Measurements from ENCODE around the gene TCF15. TPM values are rescaled to one million over a fixed set of nuclear protein-coding genes. Genes with fewer than 3 reads are reported as not detected.

The TCF15 gene
- total and polyA plus RNA-seq, 2 of the 13 experiments (the other 11 are each of a cell fraction or from before 2014, with no cell fraction given) = not detected

DNA sequence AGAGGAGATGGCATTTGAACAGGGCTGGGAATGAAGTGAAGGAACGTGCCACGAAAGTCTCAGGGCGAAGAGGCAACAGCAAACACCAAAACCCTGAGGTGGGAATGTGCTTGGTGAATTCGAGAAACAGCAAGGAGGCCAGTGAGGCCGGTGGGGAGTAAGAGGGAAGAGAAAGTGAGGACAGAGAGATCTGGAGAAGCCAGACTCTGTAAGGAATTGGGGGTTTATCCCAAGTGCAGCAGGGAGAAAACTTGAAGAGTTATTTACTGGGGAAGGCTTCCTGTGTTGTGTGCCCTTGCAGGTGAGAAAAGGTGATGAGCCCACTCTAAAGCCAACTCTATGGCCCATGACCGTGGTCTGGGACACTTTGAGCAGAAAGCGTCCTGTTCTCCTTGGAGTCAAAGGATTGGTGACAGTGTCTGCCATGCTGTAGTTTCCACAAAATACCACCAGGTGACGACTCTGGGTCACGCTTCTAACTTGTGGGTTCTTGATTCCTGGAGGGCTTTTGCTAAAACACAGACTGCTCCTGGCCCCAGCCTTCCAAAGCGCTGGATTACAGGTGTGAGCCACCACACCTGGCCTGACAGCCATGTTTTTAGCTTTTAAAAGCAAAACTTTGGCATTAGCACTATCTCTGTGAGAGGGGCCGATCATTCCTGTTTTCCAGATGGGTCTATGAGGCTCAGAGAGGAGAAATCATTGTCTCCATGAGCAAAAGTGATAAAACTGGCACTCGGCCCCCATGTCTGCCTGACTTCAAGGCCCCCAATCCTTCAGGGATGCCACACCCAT, 48.5 kb downstream of the TCF15 start (continued):
- TF ChIP-seq, protein P1, sequence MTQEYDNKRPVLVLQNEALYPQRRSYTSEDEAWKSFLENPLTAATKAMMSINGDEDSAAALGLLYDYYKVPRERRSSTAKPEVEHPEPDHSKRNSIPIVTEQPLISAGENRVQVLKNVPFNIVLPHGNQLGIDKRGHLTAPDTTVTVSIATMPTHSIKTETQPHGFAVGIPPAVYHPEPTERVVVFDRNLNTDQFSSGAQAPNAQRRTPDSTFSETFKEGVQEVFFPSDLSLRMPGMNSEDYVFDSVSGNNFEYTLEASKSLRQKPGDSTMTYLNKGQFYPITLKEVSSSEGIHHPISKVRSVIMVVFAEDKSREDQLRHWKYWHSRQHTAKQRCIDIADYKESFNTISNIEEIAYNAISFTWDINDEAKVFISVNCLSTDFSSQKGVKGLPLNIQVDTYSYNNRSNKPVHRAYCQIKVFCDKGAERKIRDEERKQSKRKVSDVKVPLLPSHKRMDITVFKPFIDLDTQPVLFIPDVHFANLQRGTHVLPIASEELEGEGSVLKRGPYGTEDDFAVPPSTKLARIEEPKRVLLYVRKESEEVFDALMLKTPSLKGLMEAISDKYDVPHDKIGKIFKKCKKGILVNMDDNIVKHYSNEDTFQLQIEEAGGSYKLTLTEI (CRISPR knock-in tag; conservative IDR thresholded peaks at IDR 0.05) = no peak
- peak; percentile 60 for TF ChIP-seq FOXA3 (CRISPR knock-in tag; IDR thresholded peaks at IDR 0.05)
- TF ChIP-seq, protein P2, sequence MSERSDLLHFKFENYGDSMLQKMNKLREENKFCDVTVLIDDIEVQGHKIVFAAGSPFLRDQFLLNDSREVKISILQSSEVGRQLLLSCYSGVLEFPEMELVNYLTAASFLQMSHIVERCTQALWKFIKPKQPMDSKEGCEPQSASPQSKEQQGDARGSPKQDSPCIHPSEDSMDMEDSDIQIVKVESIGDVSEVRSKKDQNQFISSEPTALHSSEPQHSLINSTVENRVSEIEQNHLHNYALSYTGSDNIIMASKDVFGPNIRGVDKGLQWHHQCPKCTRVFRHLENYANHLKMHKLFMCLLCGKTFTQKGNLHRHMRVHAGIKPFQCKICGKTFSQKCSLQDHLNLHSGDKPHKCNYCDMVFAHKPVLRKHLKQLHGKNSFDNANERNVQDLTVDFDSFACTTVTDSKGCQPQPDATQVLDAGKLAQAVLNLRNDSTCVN (CRISPR knock-in tag; IDR thresholded peaks at IDR 0.05; ENCODE audit: borderline replicate concordance) = peak; percentile 70; the same call in 1 of the 2 replicates
- TF ChIP-seq HIVEP1 (CRISPR knock-in tag; IDR thresholded peaks at IDR 0.05) = peak; percentile 47; the same call in 1 of the 2 replicates
- TF ChIP-seq RFX3 (CRISPR knock-in tag; IDR thresholded peaks at IDR 0.05) = 0 out of 2 replicates have a peak, but pooled peaks have one; percentile 25
- TF ChIP-seq, protein P3, sequence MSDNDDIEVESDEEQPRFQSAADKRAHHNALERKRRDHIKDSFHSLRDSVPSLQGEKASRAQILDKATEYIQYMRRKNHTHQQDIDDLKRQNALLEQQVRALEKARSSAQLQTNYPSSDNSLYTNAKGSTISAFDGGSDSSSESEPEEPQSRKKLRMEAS (IDR thresholded peaks at IDR 0.05) = peak; percentile 39; the same call in 1 of the 2 replicates
- no peak for TF ChIP-seq FLYWCH1 (CRISPR knock-in tag; IDR thresholded peaks at IDR 0.05)
- TF ChIP-seq SP4 (CRISPR knock-in tag; IDR thresholded peaks at IDR 0.05) = peak; percentile 46; the same call in 1 of the 2 replicates
- peak; percentile 5 for TF ChIP-seq ZFP36 (IDR thresholded peaks at IDR 0.05; ENCODE audit: borderline replicate concordance, low read depth, low read length, partially characterized antibody)
- peak; percentile 38; the same call in 1 of the 2 replicates for TF ChIP-seq KAT8 (CRISPR knock-in tag; IDR thresholded peaks at IDR 0.05)
- TF ChIP-seq, protein P4, sequence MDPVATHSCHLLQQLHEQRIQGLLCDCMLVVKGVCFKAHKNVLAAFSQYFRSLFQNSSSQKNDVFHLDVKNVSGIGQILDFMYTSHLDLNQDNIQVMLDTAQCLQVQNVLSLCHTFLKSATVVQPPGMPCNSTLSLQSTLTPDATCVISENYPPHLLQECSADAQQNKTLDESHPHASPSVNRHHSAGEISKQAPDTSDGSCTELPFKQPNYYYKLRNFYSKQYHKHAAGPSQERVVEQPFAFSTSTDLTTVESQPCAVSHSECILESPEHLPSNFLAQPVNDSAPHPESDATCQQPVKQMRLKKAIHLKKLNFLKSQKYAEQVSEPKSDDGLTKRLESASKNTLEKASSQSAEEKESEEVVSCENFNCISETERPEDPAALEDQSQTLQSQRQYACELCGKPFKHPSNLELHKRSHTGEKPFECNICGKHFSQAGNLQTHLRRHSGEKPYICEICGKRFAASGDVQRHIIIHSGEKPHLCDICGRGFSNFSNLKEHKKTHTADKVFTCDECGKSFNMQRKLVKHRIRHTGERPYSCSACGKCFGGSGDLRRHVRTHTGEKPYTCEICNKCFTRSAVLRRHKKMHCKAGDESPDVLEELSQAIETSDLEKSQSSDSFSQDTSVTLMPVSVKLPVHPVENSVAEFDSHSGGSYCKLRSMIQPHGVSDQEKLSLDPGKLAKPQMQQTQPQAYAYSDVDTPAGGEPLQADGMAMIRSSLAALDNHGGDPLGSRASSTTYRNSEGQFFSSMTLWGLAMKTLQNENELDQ (CRISPR knock-in tag; IDR thresholded peaks at IDR 0.05; ENCODE audit: borderline replicate concordance) = peak; percentile 81; the same call in 1 of the 2 replicates
- TF ChIP-seq SOX6 (IDR thresholded peaks at IDR 0.05) = no peak
- TF ChIP-seq SOX6 (CRISPR knock-in tag; IDR thresholded peaks at IDR 0.05) = peak; percentile 43; the same call in 1 of the 2 replicates
- peak; percentile 86 for TF ChIP-seq MIER2 (CRISPR knock-in tag; IDR thresholded peaks at IDR 0.05)
- TF ChIP-seq ARNT2 (CRISPR knock-in tag; IDR thresholded peaks at IDR 0.05; ENCODE audit: low read depth) = no peak; the same call in 1 of the 2 replicates
- peak; percentile 45; the same call in 1 of the 2 replicates for TF ChIP-seq GFI1 (CRISPR knock-in tag; IDR thresholded peaks at IDR 0.05; ENCODE audit: borderline replicate concordance)
- no peak for TF ChIP-seq ZNF747 (CRISPR knock-in tag; IDR thresholded peaks at IDR 0.05; ENCODE audit: borderline replicate concordance)
- TF ChIP-seq ZNF652 (CRISPR knock-in tag; IDR thresholded peaks at IDR 0.05; ENCODE audit: borderline replicate concordance, low read depth) = peak; percentile 58; the same call in 1 of the 2 replicates
- TF ChIP-seq ZNF883 (CRISPR knock-in tag; IDR thresholded peaks at IDR 0.05; ENCODE audit: not compliant biosample characterization) = peak; percentile 82
- TF ChIP-seq ZNF143 (CRISPR knock-in tag; IDR thresholded peaks at IDR 0.05) = no peak; the same call in 1 of the 2 replicates
- no peak for TF ChIP-seq ZNF724P (CRISPR knock-in tag; IDR thresholded peaks at IDR 0.05; ENCODE audit: borderline replicate concordance)
- peak; percentile 25; the same call in 1 of the 2 replicates for TF ChIP-seq ZNF615 (CRISPR knock-in tag; IDR thresholded peaks at IDR 0.05; ENCODE audit: borderline replicate concordance)
- TF ChIP-seq TMF1 (CRISPR knock-in tag; IDR thresholded peaks at IDR 0.05; ENCODE audit: low read depth) = no peak
- 0 out of 2 replicates have a peak, but pooled peaks have one; percentile 2 for TF ChIP-seq ZMAT3 (CRISPR knock-in tag; conservative IDR thresholded peaks at IDR 0.05)
- TF ChIP-seq SSRP1 (CRISPR knock-in tag; IDR thresholded peaks at IDR 0.05) = peak; percentile 83

Data from HepG2 (cell line).